HG03103 (cell line): ENCODE measurements around the gene HOXA13.

Experiments used
- ATAC-seq: cut with Tn5 transposase; IDR thresholded peaks from one replicate; pipeline ENCODE4 v1.9.1; 2021; ENCODE audit warnings: low read depth; ENCODE audit not compliant: unreplicated experiment

The HOXA13 gene

GRCh38 chr7:27199849-27200760, at the start of gene HOXA13:
TSS of gene HOXA13 (minus strand) at chr7:27200091. CDS start at chr7:27200077, 14 bp downstream.
- ATAC-seq = no peak

GRCh38 chr7:27248911-27249723, 49.2 kb upstream of the HOXA13 start:
- ATAC-seq = no peak

GRCh38 chr7:27248427-27248806, 48.5 kb upstream of the HOXA13 start:
- no peak for ATAC-seq

- ATAC-seq = no peak
These were observed 47.8 kb upstream of the HOXA13 start for GRCh38 chr7:27247452-27248426.

GRCh38 chr7:27247000-27247399, 47.1 kb upstream of the HOXA13 start:
- no peak for ATAC-seq

- no peak for ATAC-seq
These were observed 46.2 kb upstream of the HOXA13 start for GRCh38 chr7:27245798-27246691.

- ATAC-seq = no peak
These were observed 45.4 kb upstream of the HOXA13 start for GRCh38 chr7:27245124-27245797.

- no peak for ATAC-seq
These were observed 44.7 kb upstream of the HOXA13 start for GRCh38 chr7:27244488-27245123.

GRCh38 chr7:27243340-27244163, 43.7 kb upstream of the HOXA13 start:
- no peak for ATAC-seq

- no peak for ATAC-seq
These were observed 42.9 kb upstream of the HOXA13 start, which contains the start of gene EVX1 for GRCh38 chr7:27242555-27243339. TSS of gene EVX1 (plus strand) at chr7:27242802. CDS start at chr7:27243031, 229 bp downstream.

- no peak for ATAC-seq
These were observed 42.3 kb upstream of the HOXA13 start for GRCh38 chr7:27242154-27242553.

GRCh38 chr7:27241189-27242056, 41.5 kb upstream of the HOXA13 start:
- ATAC-seq = no peak

GRCh38 chr7:27240015-27240731, 40.3 kb upstream of the HOXA13 start:
- no peak for ATAC-seq

- no peak for ATAC-seq
These were observed 39.6 kb upstream of the HOXA13 start for GRCh38 chr7:27239387-27240014.

- no peak for ATAC-seq
These were observed 39.1 kb upstream of the HOXA13 start for GRCh38 chr7:27238979-27239386.
